Measurements from ENCODE around the gene CD200R1L.
A peak's percentile ranks its signal among the peaks of the same experiment; 100 is the strongest.

CD200R1L gene

DNA sequence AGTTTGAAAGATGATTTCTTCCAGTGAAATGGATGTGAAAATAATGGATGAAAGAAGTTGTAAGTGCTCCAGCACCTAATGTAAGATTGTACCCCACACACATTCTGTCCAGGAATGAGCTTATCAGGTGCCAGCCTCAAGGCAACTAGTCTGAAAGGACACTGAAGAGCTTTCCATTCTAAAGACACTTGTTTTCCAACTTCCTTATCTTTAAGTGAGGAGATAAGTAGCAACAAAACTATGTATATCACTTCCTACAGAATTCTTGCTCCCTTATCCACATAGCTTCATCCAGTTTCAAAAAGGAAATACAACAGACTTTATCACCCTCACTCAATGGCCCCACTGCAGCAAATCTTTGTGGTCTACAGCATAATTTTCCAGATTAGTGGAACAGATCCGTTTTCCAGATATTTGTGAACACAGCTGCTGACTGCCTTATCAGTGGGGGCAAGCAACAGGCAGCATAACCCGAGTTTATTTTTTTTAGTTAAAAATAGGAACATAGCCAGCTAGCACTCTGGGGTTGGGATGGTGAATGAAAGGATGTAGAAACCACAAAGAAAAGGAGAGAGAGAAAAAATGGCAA, 60.6 kb downstream of the CD200R1L start:
- no peak for DNase-seq

DNA sequence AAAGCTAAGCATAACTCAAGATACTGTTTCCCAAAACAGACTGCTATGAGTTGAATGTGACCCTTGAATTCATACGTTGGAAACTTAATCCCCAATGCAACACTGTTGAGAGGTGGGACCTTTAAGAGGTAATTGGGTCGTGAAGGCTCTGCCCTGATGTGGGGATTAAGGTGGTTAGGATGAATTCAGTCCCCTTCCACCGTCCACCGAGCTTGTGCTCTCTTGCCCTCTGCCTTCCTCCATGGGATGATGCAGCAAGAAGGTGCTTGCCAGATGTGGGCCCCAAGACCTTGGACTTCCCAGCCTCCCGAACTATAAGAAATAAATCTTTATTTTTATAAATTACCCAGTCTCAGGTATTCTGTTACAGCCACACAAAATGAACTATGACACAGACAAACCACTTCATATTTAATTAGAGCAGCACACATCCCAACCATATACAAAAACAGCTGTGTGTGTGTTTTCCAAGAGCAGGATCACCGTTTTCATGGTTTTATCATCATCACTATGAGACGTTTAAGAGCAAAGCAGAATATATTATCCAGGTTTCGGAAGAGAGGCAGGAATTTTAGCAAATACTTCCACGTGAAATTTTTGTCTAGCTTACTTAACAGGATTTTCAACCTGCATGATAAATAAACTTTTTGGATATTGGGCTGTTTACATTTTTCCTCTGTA, 61.2 kb downstream of the CD200R1L start:
- DNase-seq, result no peak

DNA sequence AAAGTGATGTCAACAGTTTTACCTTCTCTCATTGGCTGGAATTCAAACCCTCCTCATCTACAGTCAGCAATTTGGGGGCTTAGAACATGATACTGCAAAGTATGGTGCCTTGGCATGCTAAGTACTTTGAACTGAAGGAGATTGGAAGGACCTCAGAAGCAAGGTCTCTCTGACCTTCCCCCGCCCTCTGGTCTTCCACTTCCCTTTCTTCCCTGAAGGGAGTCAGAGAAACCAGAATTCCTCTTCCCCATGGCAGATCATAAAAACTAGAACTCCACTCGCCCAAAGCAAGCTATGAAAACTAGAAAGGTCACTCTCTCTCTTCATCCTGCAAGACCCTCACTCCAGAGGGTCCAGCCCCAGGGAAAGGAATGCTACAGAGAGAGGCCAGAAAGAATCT, 64.2 kb downstream of the CD200R1L start:
- DNase-seq, result no peak

DNA sequence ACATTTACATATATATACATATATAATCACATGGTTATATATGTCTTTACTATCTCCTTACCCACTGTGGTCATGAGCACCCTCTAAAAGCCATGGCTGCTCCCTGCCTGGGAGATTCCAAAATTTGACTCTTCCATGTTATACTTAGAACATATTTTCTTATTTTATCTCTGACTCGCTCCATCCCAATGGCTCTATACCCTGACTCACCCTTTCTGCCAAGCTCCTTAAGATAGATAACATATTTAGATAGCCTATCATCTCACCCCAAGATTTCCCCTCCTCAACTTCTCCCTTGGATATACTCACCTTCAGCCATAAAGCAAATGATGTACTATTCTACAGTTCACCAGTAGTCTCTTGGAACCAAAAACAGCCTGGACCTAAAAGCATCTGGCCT, 65.1 kb downstream of the CD200R1L start:
- no peak for DNase-seq

DNA sequence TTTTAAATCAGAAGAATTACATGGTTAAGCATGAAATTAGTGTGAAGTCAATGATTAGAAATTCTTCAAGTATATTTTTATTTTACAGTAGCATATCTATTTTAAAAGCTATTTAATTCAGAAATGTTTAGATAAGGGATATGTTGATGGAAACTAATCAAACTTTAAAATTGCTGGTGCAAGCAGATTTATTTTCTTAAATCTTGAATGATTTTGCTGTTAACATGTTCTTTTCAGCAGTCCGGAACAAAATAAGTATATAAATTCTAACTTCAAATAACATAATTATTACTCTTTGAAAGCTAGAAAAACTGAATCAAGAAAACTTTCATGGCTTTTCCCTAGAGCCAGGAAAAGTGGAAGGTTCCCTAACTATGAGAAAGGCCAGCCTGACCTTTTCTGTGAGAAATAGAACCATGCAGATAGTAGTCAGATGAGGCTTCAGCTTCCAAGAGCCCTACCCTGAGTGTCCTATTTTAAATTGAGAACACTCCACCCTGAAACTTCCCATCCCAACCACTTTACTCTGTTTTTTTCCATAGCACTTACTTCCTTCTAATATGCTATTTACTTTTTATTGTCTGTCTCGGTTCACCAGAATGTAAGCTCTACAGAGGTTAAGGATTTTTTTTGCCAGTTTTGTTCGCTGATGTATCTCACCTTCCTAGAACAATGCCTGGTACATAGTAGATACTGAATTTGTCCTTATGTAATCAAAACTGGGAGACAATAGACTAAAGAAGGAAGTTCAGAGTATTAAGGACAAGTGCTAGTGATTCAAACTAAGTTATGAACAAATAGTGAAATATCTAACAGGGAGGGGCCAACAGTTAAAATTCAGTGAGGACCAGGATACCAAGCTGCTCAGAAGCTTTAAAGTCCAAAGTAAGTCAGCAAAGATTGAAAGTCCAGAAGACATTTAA, 66.8 kb downstream of the CD200R1L start:
- no peak for DNase-seq

DNA sequence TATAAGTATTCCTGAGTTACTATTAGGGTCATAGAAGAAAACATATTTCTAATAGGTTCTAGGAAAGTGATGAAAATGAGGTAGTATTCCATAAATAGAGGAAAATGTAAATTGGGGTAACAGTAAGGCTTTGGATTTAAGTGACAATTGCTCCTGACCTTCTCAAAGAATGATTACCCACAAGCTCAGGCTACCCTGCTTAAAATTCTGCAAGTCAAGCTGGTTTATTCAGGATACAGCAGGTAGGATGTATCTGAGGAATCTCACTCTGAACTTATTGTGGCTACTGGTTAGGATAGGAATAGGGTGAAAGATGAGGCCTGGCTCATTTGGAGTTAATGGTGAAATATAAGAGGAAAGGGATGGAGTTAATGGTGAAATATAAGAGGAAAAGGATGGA, 67.7 kb downstream of the CD200R1L start:
- no peak for DNase-seq

DNA sequence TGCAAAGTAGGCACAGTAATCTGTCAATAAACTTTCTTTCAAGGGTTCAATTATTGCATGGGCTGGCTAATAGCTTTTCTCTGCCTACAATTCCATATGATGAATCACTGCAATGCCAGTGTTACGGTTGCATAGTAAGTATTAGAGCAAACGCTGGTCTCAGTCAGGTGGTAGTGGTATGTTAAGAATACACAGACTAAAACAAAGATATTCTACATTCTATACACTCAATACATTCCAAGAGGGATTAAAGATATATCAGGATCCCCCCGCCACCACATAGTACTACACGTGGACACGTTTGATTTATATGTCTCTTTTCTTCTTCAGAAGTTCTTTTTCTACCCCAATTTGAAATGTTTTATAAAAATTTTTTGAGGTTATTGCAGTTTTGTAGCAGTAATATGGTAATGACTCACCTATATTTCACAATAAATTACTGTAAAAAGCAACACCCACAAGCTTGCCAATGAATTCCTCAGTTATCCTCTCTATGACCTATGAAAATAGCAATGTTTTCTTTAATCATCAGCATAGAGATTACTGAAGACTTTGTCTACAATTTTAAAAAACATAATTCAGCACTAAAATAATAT, 68.2 kb downstream of the CD200R1L start:
- DNase-seq, result no peak

DNA sequence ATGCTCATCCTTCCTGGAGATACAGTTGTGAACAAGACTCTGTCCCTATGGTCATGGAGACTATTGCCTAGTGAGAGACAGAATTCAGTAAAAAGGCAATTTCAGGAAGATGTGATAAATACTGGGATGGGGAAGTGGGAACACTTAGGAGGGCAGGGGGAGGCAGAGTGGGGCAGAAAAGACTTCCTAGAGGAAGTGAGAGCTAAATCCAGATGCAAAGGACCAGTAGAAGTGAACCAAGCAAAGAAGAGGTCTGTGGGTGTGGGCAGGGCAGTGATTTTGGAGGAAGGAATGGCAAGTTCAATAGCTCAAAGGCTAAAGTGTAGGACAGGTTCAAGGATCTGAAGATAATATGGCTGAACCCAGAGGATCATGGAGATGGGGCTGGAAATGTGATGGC, 68.9 kb downstream of the CD200R1L start:
- DNase-seq, result no peak

DNA sequence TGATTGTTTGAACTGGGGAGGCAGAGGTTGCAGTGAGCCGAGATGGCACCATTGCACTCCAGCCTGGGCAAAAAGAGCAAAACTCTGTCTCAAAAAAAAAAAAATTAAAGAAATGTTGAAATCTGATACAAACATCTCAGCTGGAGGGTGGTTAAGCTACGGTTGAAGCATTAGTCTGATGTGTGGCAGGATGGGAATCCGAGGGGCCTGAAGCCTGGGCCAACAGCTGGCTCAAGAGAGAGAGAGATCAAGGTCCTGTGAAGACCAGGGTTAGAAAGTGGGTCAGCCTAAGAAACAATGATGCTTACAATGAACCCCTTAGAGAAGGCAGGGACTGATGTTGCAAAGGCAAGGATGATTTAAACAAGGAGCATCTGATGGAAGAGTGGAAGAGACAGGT, 69.8 kb downstream of the CD200R1L start:
- DNase-seq, result no peak

DNA sequence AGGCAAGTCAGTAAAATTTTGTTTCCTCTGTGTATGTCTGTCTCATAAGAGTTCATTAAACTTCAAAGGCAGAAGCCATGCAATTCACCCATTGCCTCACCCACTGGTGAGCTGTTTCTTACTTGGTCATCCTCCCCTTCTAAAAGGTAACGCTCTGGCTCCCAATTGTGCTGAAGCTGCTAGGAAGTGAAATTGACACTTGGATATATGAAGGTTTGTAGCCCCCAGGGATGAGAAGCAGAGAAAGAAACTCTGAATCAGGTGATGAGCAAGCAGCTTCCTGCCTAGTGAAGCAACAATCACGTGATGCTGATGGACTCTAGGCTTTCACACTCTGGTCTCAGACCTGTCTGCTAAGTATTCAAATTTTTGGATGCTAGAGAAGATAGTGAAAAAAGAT, 70.7 kb downstream of the CD200R1L start:
- no peak for DNase-seq

DNA sequence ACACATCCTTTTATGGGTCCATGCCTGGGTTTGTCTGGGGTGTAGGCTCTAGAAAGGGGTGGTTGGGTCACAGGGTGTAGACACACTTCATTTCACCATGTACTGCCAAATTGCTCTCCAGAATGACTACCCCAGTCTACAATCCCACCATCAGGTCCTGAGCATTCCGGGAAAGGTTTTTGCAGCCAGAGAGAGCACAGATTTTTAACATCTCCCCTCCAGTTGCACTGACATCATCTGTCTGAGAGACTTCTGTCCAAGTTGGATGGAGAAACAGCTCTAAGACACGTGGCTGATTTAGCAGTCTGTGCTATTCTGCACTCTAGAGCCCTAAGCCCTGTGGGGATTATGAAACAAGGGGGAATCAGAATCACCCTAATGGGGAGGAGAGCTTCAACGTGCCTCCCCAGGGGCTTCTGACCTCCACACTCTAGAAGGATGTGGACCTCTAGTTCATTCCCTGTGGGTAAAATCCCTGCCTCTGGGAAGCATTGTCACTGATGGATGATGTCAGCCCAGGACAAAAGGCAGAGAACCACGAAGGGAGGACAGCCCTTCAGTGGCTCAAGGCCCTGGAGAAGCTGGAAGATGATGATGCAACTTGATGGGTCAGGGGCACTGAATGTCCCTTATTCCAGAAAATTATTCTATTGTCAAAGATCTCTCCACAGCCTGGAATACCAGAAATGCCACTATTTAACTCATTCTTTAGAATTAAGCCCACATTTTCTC, 71.5 kb downstream of the CD200R1L start:
- DNase-seq, result no peak

DNA sequence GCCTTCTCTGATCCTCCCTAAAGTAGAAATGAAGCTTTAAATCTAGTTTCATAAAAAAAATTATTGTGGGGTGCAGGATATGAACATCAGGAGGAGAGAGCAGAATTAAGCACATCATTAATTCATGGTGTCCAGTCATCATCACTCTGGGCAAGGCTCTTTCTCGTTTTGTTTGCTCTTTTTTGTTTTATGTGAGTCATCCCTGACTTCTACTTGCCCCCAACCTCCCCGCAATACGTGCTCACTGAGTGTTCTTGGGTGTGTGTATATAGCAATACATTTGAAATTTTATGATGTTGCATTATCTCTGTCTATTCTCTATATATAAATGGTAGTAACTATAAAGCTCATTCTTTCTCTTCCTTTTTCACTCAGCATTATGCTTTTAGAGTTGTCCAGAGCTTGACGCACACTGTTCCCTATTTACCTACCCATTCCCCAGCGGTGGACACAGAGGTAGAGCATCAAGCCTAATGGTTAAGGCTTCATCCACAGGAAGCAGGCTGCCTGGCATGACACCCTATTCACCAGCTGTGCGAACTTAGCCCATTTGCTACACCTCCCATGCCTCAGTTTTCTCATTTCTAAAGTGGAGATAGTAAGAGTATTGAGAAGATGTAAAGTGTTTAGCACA, 72.3 kb downstream of the CD200R1L start:
- DNase-seq, result no peak

DNA sequence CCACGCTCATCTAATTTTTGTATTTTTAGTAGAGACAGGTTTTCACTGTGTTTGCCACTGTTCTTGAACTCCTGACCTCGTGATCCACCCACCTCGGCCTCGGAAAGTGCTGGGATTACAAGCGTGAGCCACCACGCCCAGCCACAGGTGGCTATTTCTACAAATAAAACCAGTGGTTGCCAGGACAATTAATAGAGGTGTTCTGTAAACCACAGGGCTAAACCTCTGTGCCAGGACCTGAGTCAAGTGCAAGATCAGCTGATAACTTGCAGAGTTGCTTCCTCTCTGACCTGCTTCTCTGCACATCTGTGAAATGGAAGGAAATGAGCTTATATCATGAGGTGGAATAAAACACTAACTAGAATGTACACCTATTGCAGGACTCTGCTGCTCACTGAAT, 72.8 kb downstream of the CD200R1L start:
- peak; percentile 65 for DNase-seq

DNA sequence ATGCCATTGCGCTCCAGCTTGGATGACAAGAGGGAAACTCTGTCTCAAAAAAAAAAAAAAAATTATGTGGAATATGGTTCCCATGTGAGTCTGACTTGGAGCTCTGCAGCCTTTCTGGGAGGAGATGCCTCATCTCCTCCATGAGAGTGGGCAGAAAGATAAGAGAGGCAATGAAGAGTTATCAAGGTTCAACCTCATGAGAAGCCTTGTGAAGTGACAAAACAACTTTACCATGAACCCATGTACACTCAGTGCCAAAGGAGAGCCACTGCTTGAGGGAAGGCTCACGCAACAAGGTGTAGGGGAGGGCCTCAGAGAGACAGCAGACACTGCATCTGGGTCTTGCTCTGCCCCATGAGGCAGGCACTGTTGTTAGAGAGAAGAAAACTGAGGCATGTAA, 75.7 kb downstream of the CD200R1L start:
- no peak for DNase-seq

DNA sequence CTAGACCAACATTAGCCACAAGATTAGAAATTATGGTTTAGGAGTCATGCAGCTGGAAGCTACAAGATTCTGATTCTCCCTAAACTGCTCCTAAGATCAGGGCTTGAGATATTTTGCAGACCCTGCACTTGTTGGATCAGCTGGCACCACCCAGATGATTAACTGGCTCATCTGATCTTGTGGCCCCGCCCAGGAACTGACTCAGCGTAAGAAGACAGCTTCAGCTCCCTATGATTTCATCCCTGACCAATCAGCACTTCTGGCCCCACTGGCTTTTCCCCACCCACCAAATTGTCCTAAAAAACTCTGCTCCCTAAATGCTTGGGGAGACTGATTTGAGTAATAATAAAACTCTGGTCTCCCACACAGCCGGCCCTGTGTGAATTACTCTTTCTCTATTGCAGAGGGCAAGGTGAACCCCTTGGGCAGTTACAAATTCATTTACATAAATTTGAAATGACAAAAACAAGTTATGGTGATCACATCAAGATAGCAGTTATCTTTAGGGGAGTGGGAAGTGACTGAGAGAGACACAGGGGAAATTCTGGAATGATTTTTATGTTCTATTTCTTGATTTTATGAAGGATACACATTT, 76.5 kb downstream of the CD200R1L start:
- DNase-seq, result no peak

DNA sequence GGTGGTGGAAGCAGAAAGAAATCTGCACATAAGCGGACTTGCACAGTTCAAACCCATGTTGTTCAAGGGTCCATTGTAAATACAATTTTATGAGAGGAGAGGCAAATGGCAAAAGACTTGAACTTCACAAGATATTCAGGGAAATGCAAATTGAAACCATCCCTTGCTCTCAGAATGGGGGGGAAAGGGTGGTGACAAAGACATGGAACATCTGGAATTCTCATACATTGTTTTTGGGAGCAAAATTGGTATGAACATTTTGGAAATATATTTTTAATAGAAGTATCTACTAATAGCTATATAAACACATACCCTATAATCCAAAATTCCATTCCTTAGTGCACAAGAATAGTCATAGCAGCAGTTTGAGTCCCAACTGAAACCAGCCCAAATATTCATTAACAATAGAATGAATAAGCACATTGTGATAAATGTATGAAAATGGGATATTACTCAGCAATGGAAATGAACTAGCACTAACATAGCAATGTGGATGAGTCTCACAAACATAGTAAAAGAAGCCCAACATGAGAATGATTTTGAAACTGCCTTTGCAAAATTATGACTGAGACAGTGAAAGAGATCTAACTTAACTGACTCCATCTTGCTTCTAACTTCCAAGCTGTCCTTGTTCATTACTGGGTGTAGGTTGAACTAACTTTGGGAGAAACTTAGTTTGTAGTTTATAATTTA, 77.2 kb downstream of the CD200R1L start:
- no peak for DNase-seq

DNA sequence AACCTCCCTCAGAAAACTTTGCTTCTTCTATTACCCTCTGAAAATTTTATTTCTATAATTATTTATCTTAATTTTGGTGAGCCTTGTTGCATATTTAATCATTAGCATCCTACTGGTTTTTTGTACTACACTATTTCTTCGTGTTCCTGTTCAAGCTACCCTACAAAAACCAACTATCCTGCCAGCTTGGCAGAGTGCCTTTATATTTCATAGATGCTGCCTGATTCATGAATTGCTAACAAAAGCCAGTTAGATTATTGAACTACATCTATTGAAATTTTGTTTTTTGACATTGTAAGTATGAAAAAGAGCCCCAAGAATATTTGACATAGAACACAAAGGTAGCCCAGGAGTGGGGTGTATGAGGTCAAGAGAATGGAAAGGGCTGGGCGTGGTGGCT, 78.9 kb downstream of the CD200R1L start:
- DNase-seq, result no peak

DNA sequence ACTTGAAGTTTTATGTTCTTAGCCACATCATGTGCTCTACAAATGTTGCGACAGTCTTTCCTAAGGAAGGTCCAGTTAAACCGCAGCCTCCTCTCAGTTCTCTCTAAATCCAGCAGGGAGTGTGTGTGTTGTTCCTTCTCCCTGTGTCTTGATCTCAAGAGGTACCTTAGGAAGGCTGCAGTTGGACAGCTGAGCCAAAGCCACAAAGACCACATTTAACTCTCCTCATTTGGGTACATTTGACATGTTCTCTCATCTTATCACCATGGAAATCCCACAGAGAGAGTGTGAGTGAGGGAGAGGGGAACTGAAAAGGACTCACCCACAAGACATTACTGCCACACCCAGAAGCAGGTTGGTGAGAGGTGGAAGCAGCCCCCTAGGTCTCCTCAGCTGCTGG, 79.5 kb downstream of the CD200R1L start:
- DNase-seq, result peak; percentile 13
